ENCODE data around the gene FAM114A2. TPM values are rescaled to one million over a fixed set of nuclear protein-coding genes. Genes with fewer than 3 reads are reported as not detected.

The FAM114A2 gene
- total and polyA plus RNA-seq, 3 donors from 2014 or later, result 36.1 to 82.1 (median 45.5) TPM

GRCh38 chr5:153964191-153964879 lies 74.4 kb downstream of the FAM114A2 start:
- DNase-seq, result no peak
- H3K9me3 ChIP-seq, result no peaks in the 10 kb centered on the region
- H3K4me3 ChIP-seq, result no peak overlapping the region
- 46 to 56% methylated on average over 10 to 15 of the region's 17 CpGs for WGBS, 2 donors
- intact Hi-C loops (cut with DNase I; ENCODE audit: low total_unique reads), result loop anchor here (10.0 kb wide), 1 partner anchor 1430 kb away; no protein-coding TSS in a partner anchor
- H3K36me3 ChIP-seq (ENCODE audit: low read depth, missing control alignments), result no peaks in the 10 kb centered on the region
- H3K27me3 ChIP-seq, result no peaks in the 10 kb centered on the region
- no peak overlapping the region for H3K27ac ChIP-seq
- H3K4me1 ChIP-seq, result peaks cover 4% of the 10 kb centered on the region
- TF ChIP-seq CTCF (IDR thresholded peaks at IDR 0.05), result no peak
- TF ChIP-seq POLR2A (IDR thresholded peaks at IDR 0.05), result no peak

GRCh38 chr5:153960269-153961215 lies 78.2 kb downstream of the FAM114A2 start:
- TF ChIP-seq CTCF (IDR thresholded peaks at IDR 0.05), result no peak
- no peak for TF ChIP-seq POLR2A (IDR thresholded peaks at IDR 0.05)
- WGBS, 2 donors, result 84 to 87% methylated on average over 10 of the region's 10 CpGs
- Histone ChIP-seq H3K27ac (no peak overlapping the region), H3K9me3 (no peaks in the 10 kb centered on the region), H3K27me3 (no peaks in the 10 kb centered on the region), H3K4me3 (no peak overlapping the region), H3K4me1 (peaks cover 8% of the 10 kb centered on the region), H3K36me3 (ENCODE audit: low read depth, missing control alignments) (no peaks in the 10 kb centered on the region)
- DNase-seq, result no peak
- intact Hi-C loops (cut with DNase I; ENCODE audit: low total_unique reads), result loop anchor here (10.0 kb wide), 1 partner anchor 1426 kb away; no protein-coding TSS in a partner anchor

- intact Hi-C loops (cut with DNase I; ENCODE audit: low total_unique reads), result no loop called here
- no peak overlapping the region for H3K27ac ChIP-seq
Measured at GRCh38 chr5:153959134-153959957, 79.4 kb downstream of the FAM114A2 start.

More at GRCh38 chr5:153959134-153959957, 79.4 kb downstream of the FAM114A2 start:
- no peaks in the 10 kb centered on the region for H3K36me3 ChIP-seq (ENCODE audit: low read depth, missing control alignments)
- 49 to 61% methylated on average over 2 to 5 of the region's 5 CpGs for WGBS, 2 donors
- no peak for DNase-seq
- H3K4me3 ChIP-seq, result no peak overlapping the region
- TF ChIP-seq CTCF (IDR thresholded peaks at IDR 0.05), result no peak
- no peak for TF ChIP-seq POLR2A (IDR thresholded peaks at IDR 0.05)
- H3K4me1 ChIP-seq, result peaks cover 8% of the 10 kb centered on the region
- no peaks in the 10 kb centered on the region for H3K27me3 ChIP-seq
- H3K9me3 ChIP-seq, result no peaks in the 10 kb centered on the region
